H1 (cell line): ENCODE measurements around the gene ZCCHC3. TPM values are rescaled to one million over a fixed set of nuclear protein-coding genes. Genes with fewer than 3 reads are reported as not detected.

ENCODE experiments used
- CTCF ChIA-PET: fragments of 300-600 bp; sonication (Branson Sonifier 250); formaldehyde crosslinking; loops from one replicate; lab custom pipeline; 2021; ENCODE audit not compliant: partially characterized antibody; lab: Charles Lee
- POLR2A ChIA-PET: fragments of 300-600 bp; sonication (Branson Sonifier 250); formaldehyde crosslinking; loops from one replicate; lab custom pipeline; 2021; ENCODE audit warnings: inconsistent platforms; ENCODE audit not compliant: partially characterized antibody; lab: Charles Lee
- DNase-seq, 2 experiments: peaks; one replicate each; pipeline versions ENCODE4 v3.0.0 to v3.0.0-alpha.2; 2010 to 2022; ENCODE audit warnings: low spot score in 2 of 2, low read depth in 1 of 2, mixed read lengths in 1 of 2
- FAIRE-seq: peaks from 2 replicates; lab custom pipeline; 2011; peaks lifted over from hg19 to GRCh38; lab: Jason Lieb, UNC
- H2AFZ ChIP-seq: 2 replicates; pipeline ENCODE4 v1.8.1; 2012; ENCODE audit warnings: low read length, inconsistent platforms
- H2AK5ac ChIP-seq: 2 replicates; pipeline ENCODE4 v1.6.1; 2013; ENCODE audit warnings: low read depth, low read length
- H2BK120ac ChIP-seq: replicated peaks from 2 replicates; pipeline ENCODE3; 2013; ENCODE audit warnings: low read depth, low read length, inconsistent platforms
- H2BK12ac ChIP-seq: 2 replicates; pipeline ENCODE4 v1.6.1; 2013; ENCODE audit warnings: low read depth, low read length
- H2BK15ac ChIP-seq: 2 replicates; pipeline ENCODE4 v1.6.1; 2013; ENCODE audit warnings: low read length
- H2BK20ac ChIP-seq: 2 replicates; pipeline ENCODE4 v1.6.1; 2013; ENCODE audit warnings: low read length
- H2BK5ac ChIP-seq: 2 replicates; pipeline ENCODE4 v1.6.1; 2013; ENCODE audit warnings: low read depth, low read length
- H3K14ac ChIP-seq: 2 replicates; pipeline ENCODE4 v1.6.1; 2013; ENCODE audit warnings: inconsistent platforms; ENCODE audit not compliant: insufficient read length
- H3K18ac ChIP-seq: 2 replicates; pipeline ENCODE4 v1.6.1; 2013; ENCODE audit warnings: low read length; ENCODE audit errors: extremely low read depth
- H3K23ac ChIP-seq: 2 replicates; pipeline ENCODE4 v1.6.1; 2013; ENCODE audit warnings: inconsistent platforms; ENCODE audit not compliant: insufficient read length
- H3K23me2 ChIP-seq: 2 replicates; pipeline ENCODE4 v1.6.1; 2013; ENCODE audit warnings: low read depth, low read length
- H3K27ac ChIP-seq: 2 replicates; pipeline ENCODE4 v1.6.1; 2011; ENCODE audit warnings: low read depth, low read length, inconsistent platforms
- H3K27me3 ChIP-seq, 4 experiments: replicated peaks in 1 of 4; 1 replicate in 1 of 4; 2 replicates in 3 of 4; pipeline versions ENCODE4 v1.6.1 to v1.8.1; 2011 to 2013; ENCODE audit warnings: low read length in 3 of 4, mild to moderate bottlenecking in 3 of 4, inconsistent platforms in 2 of 4, mixed read lengths in 2 of 4, moderate library complexity in 1 of 4; ENCODE audit not compliant: control insufficient read depth in 3 of 4, insufficient read depth in 3 of 4; ENCODE audit errors: extremely low read depth in 1 of 4
- H3K36me3 ChIP-seq, 4 experiments: 2 replicates each; pipeline versions ENCODE4 v1.6.1 to v1.8.1; 2011 to 2013; ENCODE audit warnings: mild to moderate bottlenecking in 4 of 4, low read length in 3 of 4, moderate library complexity in 2 of 4, control low read depth in 1 of 4, inconsistent platforms in 1 of 4; ENCODE audit not compliant: insufficient read depth in 4 of 4, control insufficient read depth in 2 of 4
- H3K4ac ChIP-seq: replicated peaks from 2 replicates; pipeline ENCODE3; 2013; ENCODE audit warnings: low read length, low read depth, mixed read lengths, inconsistent platforms; ENCODE audit not compliant: insufficient read length
- H3K4me1 ChIP-seq, 4 experiments: replicated peaks in 1 of 4; 1 replicate in 1 of 4; 2 replicates in 3 of 4; pipeline versions ENCODE4 v1.6.1 to v1.8.1; 2011 to 2013; ENCODE audit warnings: low read length in 3 of 4, inconsistent platforms in 2 of 4, mixed read lengths in 1 of 4; ENCODE audit not compliant: insufficient read depth in 4 of 4, control insufficient read depth in 3 of 4
- H3K4me2 ChIP-seq, 2 experiments: 2 replicates each; pipeline versions ENCODE4 v1.6.1 to v1.8.1; 2011 to 2013; ENCODE audit warnings: low read depth in 2 of 2, low read length in 2 of 2, control low read depth in 1 of 2, inconsistent platforms in 1 of 2, mild to moderate bottlenecking in 1 of 2; ENCODE audit not compliant: insufficient read depth in 1 of 2
- H3K4me3 ChIP-seq, 4 experiments: fragments of 200-600, 300-600 bp in 1 of 4; sonication (generic), shearing (Covaris generic), sonication (Bioruptor Twin) in 1 of 4; 2 replicates each; pipeline versions ENCODE4 v1.5.1 to v1.8.1; 2011 to 2016; ENCODE audit warnings: low read length in 4 of 4, low read depth in 3 of 4, control low read depth in 2 of 4, inconsistent platforms in 2 of 4, mild to moderate bottlenecking in 2 of 4, mixed read lengths in 1 of 4, moderate library complexity in 1 of 4; ENCODE audit not compliant: insufficient read depth in 2 of 4; ENCODE audit errors: extremely low read depth in 1 of 4
- H3K56ac ChIP-seq: replicated peaks from 2 replicates; pipeline ENCODE3; 2013; ENCODE audit warnings: low read depth, mild to moderate bottlenecking, mixed read lengths, low read length, inconsistent platforms; ENCODE audit not compliant: insufficient read length
- H3K79me1 ChIP-seq: 2 replicates; pipeline ENCODE4 v1.6.1; 2013; ENCODE audit warnings: low read depth, low read length, control low read depth
- H3K79me2 ChIP-seq, 2 experiments: 2 replicates each; pipeline versions ENCODE4 v1.6.1 to v1.8.1; 2012 to 2013; ENCODE audit warnings: low read length in 2 of 2, mild to moderate bottlenecking in 2 of 2, inconsistent platforms in 1 of 2; ENCODE audit not compliant: insufficient read depth in 2 of 2, control insufficient read depth in 1 of 2
- H3K9ac ChIP-seq, 4 experiments: replicated peaks in 1 of 4; 1 replicate in 1 of 4; 2 replicates in 3 of 4; pipeline versions ENCODE4 v1.6.1 to v1.8.1; 2011 to 2013; ENCODE audit warnings: low read depth in 3 of 4, low read length in 3 of 4, control low read depth in 2 of 4, mild to moderate bottlenecking in 2 of 4, moderate library complexity in 2 of 4, inconsistent platforms in 1 of 4; ENCODE audit errors: extremely low read depth in 1 of 4
- H3K9me3 ChIP-seq, 2 experiments: 2 replicates each; pipeline versions ENCODE4 v1.6.1 to v1.8.1; 2012 to 2013; ENCODE audit warnings: mild to moderate bottlenecking in 2 of 2, moderate library complexity in 2 of 2, control low read depth in 1 of 2, inconsistent platforms in 1 of 2, low read depth in 1 of 2, low read length in 1 of 2, mixed read lengths in 1 of 2; ENCODE audit not compliant: insufficient read depth in 2 of 2
- H4K20me1 ChIP-seq, 2 experiments: replicated peaks in 1 of 2; 2 replicates each; pipeline versions ENCODE3 to v1.8.1; 2011 to 2013; ENCODE audit warnings: inconsistent platforms in 2 of 2, low read length in 2 of 2, mild to moderate bottlenecking in 1 of 2; ENCODE audit not compliant: insufficient read depth in 2 of 2, control insufficient read depth in 1 of 2
- H4K5ac ChIP-seq: 2 replicates; pipeline ENCODE4 v1.6.1; 2013; ENCODE audit warnings: low read length, low read depth, mixed read lengths, inconsistent platforms; ENCODE audit not compliant: insufficient read length
- H4K8ac ChIP-seq: 2 replicates; pipeline ENCODE4 v1.8.0; 2013; ENCODE audit warnings: mild to moderate bottlenecking, moderate library complexity, low read length, inconsistent platforms; ENCODE audit not compliant: insufficient read depth; ENCODE audit errors: extremely low read depth
- H4K91ac ChIP-seq: replicated peaks from 2 replicates; pipeline ENCODE3; 2013; ENCODE audit warnings: low read length, mixed read lengths, inconsistent platforms; ENCODE audit not compliant: insufficient read length
- BACH1 ChIP-seq: IDR thresholded peaks from 2 replicates; pipeline ENCODE4 v1.6.1; 2012; ENCODE audit warnings: low read length, improper control_type of control experiment
- WGBS, 2 experiments: shearing (Covaris generic) in 1 of 2; methylation state at CpG; one replicate each; pipeline versions ENCODE4 v1.1.6 to v1.1.7; 2013 to 2015; ENCODE audit warnings: low lambda C conversion rate in 2 of 2, mixed read lengths in 2 of 2, inconsistent platforms in 1 of 2, low coverage in 1 of 2, missing lambda C conversion rate in 1 of 2; ENCODE audit not compliant: insufficient replicate concordance in 2 of 2, insufficient coverage in 1 of 2, insufficient read length in 1 of 2; ENCODE audit errors: extremely low coverage in 1 of 2, missing lambda C conversion rate in 1 of 2; 5-methylcytosine and 5-hydroxymethylcytosine counted together
- polyA plus RNA-seq, 7 experiments: library from polyadenylated mRNA; depleted of rRNA in 3 of 7; stranded (reverse) in 5 of 7; unstranded in 2 of 7; fragments of >200 nt in 5 of 7; fragments of 200-250 nt in 2 of 7; gene quantifications; 1 replicate in 5 of 7; 2 replicates in 1 of 7; 4 replicates in 1 of 7; pipeline versions ENCODE4 v1.2.1 to v1.2.3, GENCODE V29; 2011 to 2013; ENCODE audit warnings: missing spikeins in 2 of 7, mixed read lengths in 2 of 7
- total RNA-seq: library from RNA; stranded (reverse); fragmentation: NEBNext Ultra II Directional; extraction: Animal tissue kit (Norgen Biotek cat#: 25700); gene quantifications from 2 replicates; pipeline ENCODE4 v1.2.1, GENCODE V29; 2021

The ZCCHC3 gene
- total and polyA plus RNA-seq, 2 of the 8 experiments (the other 6 are each of a cell fraction or from before 2014, with no cell fraction given), result 33.7 to 52.4 TPM

- Histone ChIP-seq H3K14ac (no peak overlapping the region), H2AFZ (no peak overlapping the region), H3K79me2 (no peaks in the 10 kb centered on the region), H3K36me3 (peaks cover 8 to 21% (median 13%) of the 10 kb centered on the region in 4 experiments; a peak in 7 of 8 replicates), H2BK120ac (no peak overlapping the region), H3K23me2 (no peaks in the 10 kb centered on the region; the same call in 1 of the 2 replicates), H2BK20ac (no peak overlapping the region), H3K18ac (no peak overlapping the region), H3K27ac (no peak overlapping the region), H2BK12ac (no peak overlapping the region), H3K79me1 (no peaks in the 10 kb centered on the region; the same call in 1 of the 2 replicates), H3K9me3 (no peaks in the 10 kb centered on the region), H3K56ac (no peak overlapping the region), H3K4me2 (no peak overlapping the region), H3K4me3 (no peak overlapping the region), H4K20me1 (peaks cover 2 to 8% of the 10 kb centered on the region in 2 experiments), H2BK15ac (no peak overlapping the region), H3K27me3 (peaks cover 0 to 2% (median under 1%) of the 10 kb centered on the region in 4 experiments; a peak in 2 of 7 replicates), H4K8ac (no peak overlapping the region), H4K5ac (no peak overlapping the region), H4K91ac (no peak overlapping the region), H3K23ac (no peak overlapping the region), H3K4ac (no peak overlapping the region), H2BK5ac (no peak overlapping the region), H2AK5ac (no peak overlapping the region), H3K9ac (no peak overlapping the region), H3K4me1 (peaks cover 0 to 4% (median 4%) of the 10 kb centered on the region in 4 experiments; a peak in 4 of 7 replicates)
- no peak for DNase-seq
- FAIRE-seq, result no peak
- 91% methylated on average over 11 of the region's 12 CpGs; no CpG with 5 or more reads in 1 of the 2 experiments for WGBS, 2 experiments
- TF ChIP-seq BACH1, result no peak
- ChIA-PET POLR2A (interaction anchor here (3.0 to 6.1 kb wide), 2 partner anchors 9 to 20 kb away, joined by 21 to 61 read pairs; partner anchors contain the start of gene ZCCHC3), CTCF (interaction anchor here (1.1 to 6.7 kb wide), 8 partner anchors 10 to 124 kb away, joined by 3 to 63 read pairs (median 10); no protein-coding TSS in a partner anchor)
Measured at GRCh38 chr20:276620-277495, 20.5 kb upstream of the ZCCHC3 start.
